Hematopoietic multipotent progenitor cell (in vitro differentiated cells): ENCODE measurements around the gene COX17. TPM values are rescaled to one million over a fixed set of nuclear protein-coding genes. Genes with fewer than 3 reads are reported as not detected.

Experiments
- DNase-seq, 3 donors: peaks; one replicate each; pipeline ENCODE4 v3.0.0-alpha.2; 2011 to 2015; ENCODE audit warnings: low read depth in 2 of 3, low spot score in 2 of 3
- total RNA-seq: library from RNA; depleted of rRNA; stranded (reverse); fragments of >200 nt; gene quantifications from one replicate; pipeline ENCODE4 v1.2.3, GENCODE V29; 2012

Gene COX17
- total RNA-seq, 1 donor: 7.5 TPM

- no peak for DNase-seq
Measured at GRCh38 chr3:119626196-119626595, 51.0 kb downstream of the COX17 start.

- DNase-seq: no peak
Measured at GRCh38 chr3:119625451-119626153, 51.6 kb downstream of the COX17 start.

GRCh38 chr3:119624002-119624720 lies 53.0 kb downstream of the COX17 start:
- DNase-seq: no peak

GRCh38 chr3:119620899-119621298 lies 56.3 kb downstream of the COX17 start:
- DNase-seq: no peak

Other genes starting within 250 kb of the COX17 start
- gene TMEM39A, start 213.8 kb downstream of the COX17 start, total RNA-seq: 40.7 TPM
- 12.9 TPM for gene POGLUT1, start 208.4 kb downstream of the COX17 start, total RNA-seq
- gene TIMMDC1, start 178.9 kb downstream of the COX17 start, total RNA-seq: 62.7 TPM
- gene CD80, start 117.8 kb downstream of the COX17 start, total RNA-seq: 0.54 TPM
- gene ADPRH, start 97.9 kb downstream of the COX17 start, total RNA-seq: 7.3 TPM
- not detected for gene PLA1A, start 79.5 kb downstream of the COX17 start, total RNA-seq
- gene POPDC2, start 16.8 kb downstream of the COX17 start, total RNA-seq: 0.54 TPM
- 0.54 TPM for gene CFAP91, start 25.6 kb upstream of the COX17 start, total RNA-seq
- 2.4 TPM for gene NR1I2, start 104.7 kb upstream of the COX17 start, total RNA-seq